Suprapubic skin (tissue), 4 donors: ENCODE measurements around the gene WWTR1.

ENCODE experiments used
- CTCF ChIP-seq, 2 donors: fragments of 200-600 bp in 1 of 2; fragments of 450-650 bp in 1 of 2; sonication (generic) in 1 of 2; IDR thresholded peaks; one replicate each; pipeline ENCODE4 v1.5.1; 2016 to 2019; ENCODE audit warnings: antibody characterized with exemption in 2 of 2, mild to moderate bottlenecking in 1 of 2, moderate library complexity in 1 of 2
- EP300 ChIP-seq: sonication (generic); formaldehyde crosslinking; IDR thresholded peaks from one replicate; pipeline ENCODE4 v1.6.1; 2017; ENCODE audit warnings: antibody characterized with exemption
- POLR2A ChIP-seq, 2 donors: fragments of 450-650 bp; IDR thresholded peaks; one replicate each; pipeline ENCODE4 v1.6.1; 2017; ENCODE audit warnings: antibody characterized with exemption in 2 of 2, mild to moderate bottlenecking in 2 of 2, moderate library complexity in 2 of 2
- POLR2AphosphoS5 ChIP-seq, 3 donors: sonication (generic); formaldehyde crosslinking; IDR thresholded peaks; one replicate each; pipeline ENCODE4 v1.6.1; 2017; ENCODE audit warnings: antibody characterized with exemption in 3 of 3

- TF ChIP-seq POLR2A (IDR thresholded peaks at IDR 0.05) (no peak), POLR2AphosphoS5 (IDR thresholded peaks at IDR 0.05) (no peak), CTCF (IDR thresholded peaks at IDR 0.05) (no peak), EP300 (no peak)
Measured at GRCh38 chr3:149481491-149481890, 176.3 kb downstream of the WWTR1 start.
